ENCODE results near the gene AQP4.

- TF ChIP-seq CTCF (IDR thresholded peaks at IDR 0.05) (no peak), REST (IDR thresholded peaks at IDR 0.05; ENCODE audit: insufficient read depth in 1 of 2, low read depth in 2 of 2, low read length in 1 of 2) (no peak), POLR2AphosphoS5 (IDR thresholded peaks at IDR 0.05; ENCODE audit: low read depth, low read length) (no peak), SIN3A (IDR thresholded peaks at IDR 0.05; ENCODE audit: borderline replicate concordance, insufficient read depth, low read depth, low read length) (no peak), TCF7L2 (IDR thresholded peaks at IDR 0.05; ENCODE audit: low read depth, low read length) (no peak)
Measured at GRCh38 chr18:26853401-26853800, 12.1 kb downstream of the AQP4 start.

Data from Panc1 (cell line).